Neural cell (in vitro differentiated cells): Measurements from ENCODE around the gene KRT10. TPM values are rescaled to one million over a fixed set of nuclear protein-coding genes. Genes with fewer than 3 reads are reported as not detected.

ENCODE experiments used
- H2AFZ ChIP-seq: fragments of 200-600, 300-800 bp; sonication (generic), shearing (Covaris generic); 2 replicates; pipeline ENCODE4 v1.6.0; 2014; ENCODE audit warnings: low read depth, mild to moderate bottlenecking, antibody characterized with exemption, low read length, moderate library complexity
- H3F3A ChIP-seq: fragments of 200-600 bp; shearing (Covaris generic); 2 replicates; pipeline ENCODE4 v1.6.1; 2016; ENCODE audit warnings: mild to moderate bottlenecking, moderate library complexity, mixed read lengths, antibody characterized with exemption, low read length; ENCODE audit not compliant: insufficient read depth, poor library complexity, severe bottlenecking
- H3K27ac ChIP-seq: fragments of 200-600, 300-800 bp; sonication (generic), shearing (Covaris generic); 2 replicates; pipeline ENCODE4 v1.5.1; 2014; ENCODE audit warnings: mild to moderate bottlenecking, low read length, moderate library complexity
- H3K27me3 ChIP-seq: fragments of 300-800, 200-600 bp; sonication (generic), shearing (Covaris generic); 2 replicates; pipeline ENCODE4 v1.6.0; 2014; ENCODE audit warnings: mild to moderate bottlenecking, low read depth, low read length, moderate library complexity; ENCODE audit not compliant: insufficient read depth
- H3K36me3 ChIP-seq: fragments of 300-800, 200-600 bp; sonication (generic), shearing (Covaris generic); 2 replicates; pipeline ENCODE4 v1.5.1; 2014; ENCODE audit warnings: mild to moderate bottlenecking, antibody characterized with exemption, low read length, moderate library complexity; ENCODE audit not compliant: insufficient read depth
- H3K4me2 ChIP-seq: fragments of 300-800, 200-600 bp; sonication (generic), shearing (Covaris generic); 2 replicates; pipeline ENCODE4 v1.6.0; 2014; ENCODE audit warnings: mild to moderate bottlenecking, low read length
- H3K4me3 ChIP-seq: fragments of 300-800, 200-600 bp; sonication (generic), shearing (Covaris generic); 2 replicates; pipeline ENCODE4 v1.5.1; 2014; ENCODE audit warnings: mild to moderate bottlenecking, low read length, moderate library complexity
- H3K79me2 ChIP-seq: fragments of 200-600 bp; shearing (Covaris generic); replicated peaks from 2 replicates; pipeline ENCODE4 v1.6.0; 2014; ENCODE audit warnings: mild to moderate bottlenecking, low read length, moderate library complexity; ENCODE audit not compliant: insufficient read depth
- H3K9ac ChIP-seq: fragments of 300-800, 200-600 bp; sonication (generic), shearing (Covaris generic); 2 replicates; pipeline ENCODE4 v1.6.1; 2016; ENCODE audit warnings: mild to moderate bottlenecking, low read length, mixed read lengths
- H3K9me2 ChIP-seq: fragments of 200-600 bp; shearing (Covaris generic); 2 replicates; pipeline ENCODE4 v1.6.1; 2016; ENCODE audit warnings: mild to moderate bottlenecking, low read length, mixed read lengths; ENCODE audit not compliant: insufficient read depth
- H3K9me3 ChIP-seq: fragments of 200-600, 300-800 bp; sonication (generic), shearing (Covaris generic); 2 replicates; pipeline ENCODE4 v1.6.1; 2016; ENCODE audit warnings: mild to moderate bottlenecking, mixed run types, low read length, moderate library complexity, mixed read lengths
- H4K20me1 ChIP-seq: fragments of 200-600 bp; shearing (Covaris generic); 2 replicates; pipeline ENCODE4 v1.6.1; 2016; ENCODE audit warnings: mild to moderate bottlenecking, mixed run types; ENCODE audit not compliant: insufficient read depth
- EP300 ChIP-seq: fragments of 450-650 bp; conservative IDR thresholded peaks from 2 replicates; pipeline ENCODE4 v1.6.1; 2014; ENCODE audit warnings: antibody characterized with exemption, mild to moderate bottlenecking, moderate library complexity; ENCODE audit not compliant: poor library complexity, severe bottlenecking
- EZH2 ChIP-seq: fragments of 200-600, 300-800 bp; shearing (Covaris generic), sonication (generic); IDR thresholded peaks from 2 replicates; pipeline ENCODE4 v1.6.1; 2014; ENCODE audit warnings: antibody characterized with exemption, low read length, borderline replicate concordance, mild to moderate bottlenecking; ENCODE audit not compliant: insufficient read depth, poor library complexity, severe bottlenecking
- MXI1 ChIP-seq: fragments of 450-650 bp; conservative IDR thresholded peaks from 2 replicates; pipeline ENCODE4 v1.6.1; 2014; ENCODE audit warnings: antibody characterized with exemption, mild to moderate bottlenecking; ENCODE audit not compliant: poor library complexity, severe bottlenecking
- POLR2AphosphoS5 ChIP-seq: IDR thresholded peaks from 2 replicates; pipeline ENCODE4 v1.6.1; 2012
- RAD21 ChIP-seq: fragments of 450-650 bp; conservative IDR thresholded peaks from 2 replicates; pipeline ENCODE4 v1.6.1; 2014; ENCODE audit warnings: antibody characterized with exemption, mild to moderate bottlenecking, moderate library complexity
- SMC3 ChIP-seq: fragments of 450-650 bp; conservative IDR thresholded peaks from 2 replicates; pipeline ENCODE4 v1.6.1; 2014; ENCODE audit warnings: antibody characterized with exemption, mild to moderate bottlenecking, moderate library complexity; ENCODE audit not compliant: poor library complexity
- TAF1 ChIP-seq: IDR thresholded peaks from 2 replicates; pipeline ENCODE4 v1.6.1; 2012; ENCODE audit warnings: low read depth
- polyA plus RNA-seq: library from polyadenylated mRNA; depleted of rRNA; stranded (reverse); fragments of >200 nt; gene quantifications from 2 replicates; pipeline ENCODE4 v1.2.3, GENCODE V29; 2014
- TF ChIP-seq, protein P1 (sequence below): IDR thresholded peaks from 2 replicates; pipeline ENCODE4 v1.6.1; 2012; ENCODE audit warnings: borderline replicate concordance
- TF ChIP-seq, protein P2 (sequence below): fragments of 450-650 bp; IDR thresholded peaks from 2 replicates; pipeline ENCODE4 v1.5.1; 2014; ENCODE audit warnings: antibody characterized with exemption, mild to moderate bottlenecking, moderate library complexity; ENCODE audit not compliant: poor library complexity, severe bottlenecking

The KRT10 gene
- polyA plus RNA-seq, 1 donor from 2014 or later = 54.2 TPM

- no peaks in the 10 kb centered on the region for H3K79me2 ChIP-seq
- H4K20me1 ChIP-seq = no peaks in the 10 kb centered on the region
- H3K9me2 ChIP-seq = no peaks in the 10 kb centered on the region
- H3K4me3 ChIP-seq = no peak overlapping the region
- no peaks in the 10 kb centered on the region for H3K9me3 ChIP-seq
- H2AFZ ChIP-seq = no peak overlapping the region
- no peak overlapping the region for H3K9ac ChIP-seq
- H3K36me3 ChIP-seq = no peaks in the 10 kb centered on the region
- no peaks in the 10 kb centered on the region for H3K27me3 ChIP-seq
- H3K27ac ChIP-seq = no peak overlapping the region
- H3F3A ChIP-seq = no peaks in the 10 kb centered on the region
- no peak overlapping the region for H3K4me2 ChIP-seq
- no peak for TF ChIP-seq MXI1
- TF ChIP-seq, protein P1, sequence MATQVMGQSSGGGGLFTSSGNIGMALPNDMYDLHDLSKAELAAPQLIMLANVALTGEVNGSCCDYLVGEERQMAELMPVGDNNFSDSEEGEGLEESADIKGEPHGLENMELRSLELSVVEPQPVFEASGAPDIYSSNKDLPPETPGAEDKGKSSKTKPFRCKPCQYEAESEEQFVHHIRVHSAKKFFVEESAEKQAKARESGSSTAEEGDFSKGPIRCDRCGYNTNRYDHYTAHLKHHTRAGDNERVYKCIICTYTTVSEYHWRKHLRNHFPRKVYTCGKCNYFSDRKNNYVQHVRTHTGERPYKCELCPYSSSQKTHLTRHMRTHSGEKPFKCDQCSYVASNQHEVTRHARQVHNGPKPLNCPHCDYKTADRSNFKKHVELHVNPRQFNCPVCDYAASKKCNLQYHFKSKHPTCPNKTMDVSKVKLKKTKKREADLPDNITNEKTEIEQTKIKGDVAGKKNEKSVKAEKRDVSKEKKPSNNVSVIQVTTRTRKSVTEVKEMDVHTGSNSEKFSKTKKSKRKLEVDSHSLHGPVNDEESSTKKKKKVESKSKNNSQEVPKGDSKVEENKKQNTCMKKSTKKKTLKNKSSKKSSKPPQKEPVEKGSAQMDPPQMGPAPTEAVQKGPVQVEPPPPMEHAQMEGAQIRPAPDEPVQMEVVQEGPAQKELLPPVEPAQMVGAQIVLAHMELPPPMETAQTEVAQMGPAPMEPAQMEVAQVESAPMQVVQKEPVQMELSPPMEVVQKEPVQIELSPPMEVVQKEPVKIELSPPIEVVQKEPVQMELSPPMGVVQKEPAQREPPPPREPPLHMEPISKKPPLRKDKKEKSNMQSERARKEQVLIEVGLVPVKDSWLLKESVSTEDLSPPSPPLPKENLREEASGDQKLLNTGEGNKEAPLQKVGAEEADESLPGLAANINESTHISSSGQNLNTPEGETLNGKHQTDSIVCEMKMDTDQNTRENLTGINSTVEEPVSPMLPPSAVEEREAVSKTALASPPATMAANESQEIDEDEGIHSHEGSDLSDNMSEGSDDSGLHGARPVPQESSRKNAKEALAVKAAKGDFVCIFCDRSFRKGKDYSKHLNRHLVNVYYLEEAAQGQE = no peak
- no peak for TF ChIP-seq SMC3
- TF ChIP-seq RAD21 = no peak
- no peak for TF ChIP-seq EZH2
- TF ChIP-seq, protein P2, sequence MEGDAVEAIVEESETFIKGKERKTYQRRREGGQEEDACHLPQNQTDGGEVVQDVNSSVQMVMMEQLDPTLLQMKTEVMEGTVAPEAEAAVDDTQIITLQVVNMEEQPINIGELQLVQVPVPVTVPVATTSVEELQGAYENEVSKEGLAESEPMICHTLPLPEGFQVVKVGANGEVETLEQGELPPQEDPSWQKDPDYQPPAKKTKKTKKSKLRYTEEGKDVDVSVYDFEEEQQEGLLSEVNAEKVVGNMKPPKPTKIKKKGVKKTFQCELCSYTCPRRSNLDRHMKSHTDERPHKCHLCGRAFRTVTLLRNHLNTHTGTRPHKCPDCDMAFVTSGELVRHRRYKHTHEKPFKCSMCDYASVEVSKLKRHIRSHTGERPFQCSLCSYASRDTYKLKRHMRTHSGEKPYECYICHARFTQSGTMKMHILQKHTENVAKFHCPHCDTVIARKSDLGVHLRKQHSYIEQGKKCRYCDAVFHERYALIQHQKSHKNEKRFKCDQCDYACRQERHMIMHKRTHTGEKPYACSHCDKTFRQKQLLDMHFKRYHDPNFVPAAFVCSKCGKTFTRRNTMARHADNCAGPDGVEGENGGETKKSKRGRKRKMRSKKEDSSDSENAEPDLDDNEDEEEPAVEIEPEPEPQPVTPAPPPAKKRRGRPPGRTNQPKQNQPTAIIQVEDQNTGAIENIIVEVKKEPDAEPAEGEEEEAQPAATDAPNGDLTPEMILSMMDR = no peak
- TF ChIP-seq POLR2AphosphoS5 = no peak
- no peak for TF ChIP-seq EP300
- TF ChIP-seq TAF1 = no peak
These were observed 1.8 kb upstream of the KRT10 start for GRCh38 chr17:40824015-40824832.

- Histone ChIP-seq H3K9me3 (no peaks in the 10 kb centered on the region), H3K9me2 (no peaks in the 10 kb centered on the region), H3K79me2 (peaks cover 6% of the 10 kb centered on the region), H2AFZ (no peak overlapping the region), H3K27me3 (no peaks in the 10 kb centered on the region), H3F3A (no peaks in the 10 kb centered on the region), H3K4me2 (no peak overlapping the region), H3K36me3 (no peaks in the 10 kb centered on the region), H3K9ac (no peak overlapping the region), H3K4me3 (no peak overlapping the region), H3K27ac (no peak overlapping the region), H4K20me1 (no peaks in the 10 kb centered on the region)
- no peak for TF ChIP-seq RAD21
These were observed 878 bp downstream of the KRT10 start for GRCh38 chr17:40821536-40821935.
